ENCODE data around the gene PPP1R14C.
"Not testable (repeated sequence)": the region's sequence is repeated elsewhere in the genome, so short reads cannot be mapped to it uniquely, and the experiment has no call there.

Gene PPP1R14C

DNA sequence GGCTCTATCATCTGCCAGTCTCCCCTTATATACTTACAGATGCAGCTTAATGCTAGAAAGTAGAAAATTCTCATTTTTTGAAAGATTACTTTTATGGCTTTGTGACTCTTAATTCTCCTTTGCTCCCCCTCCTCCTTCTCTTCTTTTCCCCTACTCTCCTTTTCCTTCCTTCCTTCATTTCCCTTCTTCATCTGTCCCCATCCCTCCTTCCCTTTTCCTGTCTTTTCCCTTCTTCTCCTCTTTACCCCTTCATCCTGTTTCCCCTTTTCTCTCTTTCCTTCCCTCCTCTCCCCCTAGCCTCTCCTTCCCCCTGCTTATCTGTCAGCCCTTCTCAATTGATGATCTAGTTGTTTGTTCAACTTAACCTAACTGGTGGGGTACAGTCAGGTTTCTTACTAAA, 71.5 kb downstream of the PPP1R14C start:
- no peak for DNase-seq (ENCODE audit: low read depth in 2 of 2)

DNA sequence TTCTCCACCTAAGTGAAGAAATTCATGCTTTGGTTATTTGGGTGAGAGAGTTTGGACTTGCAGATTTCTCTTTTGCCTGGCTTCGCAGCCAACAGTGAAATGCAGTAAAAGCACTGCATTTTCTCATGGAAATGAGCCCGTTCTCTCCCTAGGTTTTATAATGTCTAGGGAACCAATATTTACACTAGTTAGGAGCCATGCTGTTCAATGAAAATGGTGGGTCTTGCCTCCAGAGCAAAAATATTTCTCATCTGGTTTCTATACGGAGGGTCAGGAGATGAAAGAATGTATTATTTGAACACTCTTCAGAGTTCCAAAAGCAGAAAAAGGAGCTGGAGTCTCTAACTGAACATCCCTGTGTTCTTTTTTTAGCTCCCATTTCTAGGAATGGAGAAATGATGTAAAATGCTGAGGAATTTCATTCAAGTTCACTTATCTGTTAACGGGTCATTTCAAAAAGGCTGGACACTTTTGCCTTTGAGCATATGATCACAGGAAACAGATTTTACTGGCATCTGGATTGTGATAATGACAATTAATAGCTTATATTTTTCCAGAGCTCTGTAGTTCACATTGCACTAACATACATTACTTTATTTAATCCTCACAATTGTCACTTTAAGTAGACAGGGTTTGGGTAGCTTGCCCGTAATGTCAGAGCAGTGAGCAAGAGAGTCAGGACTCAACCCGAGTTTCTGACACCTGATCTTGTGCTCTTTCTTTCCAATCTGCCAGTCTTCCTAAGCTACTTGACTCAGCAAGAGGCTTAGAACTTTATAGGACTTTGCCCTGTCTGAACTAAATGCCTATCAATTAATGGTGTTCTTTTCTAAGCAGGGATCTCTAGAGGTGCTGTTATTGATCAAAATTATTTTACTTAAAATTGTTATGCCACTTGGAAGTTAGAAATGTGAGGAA, 78.0 kb downstream of the PPP1R14C start:
- DNase-seq (ENCODE audit: low read depth in 2 of 2) = no peak

GRCh38 chr6:150224820-150225219, 82.0 kb downstream of the PPP1R14C start:
- no peak for DNase-seq (ENCODE audit: low read depth in 2 of 2)

GRCh38 chr6:150227281-150227680, 84.4 kb downstream of the PPP1R14C start:
- no peak for DNase-seq (ENCODE audit: low read depth in 2 of 2)

GRCh38 chr6:150228072-150228733, 85.4 kb downstream of the PPP1R14C start:
- DNase-seq (ENCODE audit: low read depth in 2 of 2) = no peak

GRCh38 chr6:150229436-150230163, 86.8 kb downstream of the PPP1R14C start:
- peak in 1 of 2 experiments; percentile 13 for DNase-seq (ENCODE audit: low read depth in 2 of 2)

- DNase-seq (ENCODE audit: low read depth in 2 of 2) = no peak
Observed at GRCh38 chr6:150230164-150230561, 87.3 kb downstream of the PPP1R14C start.

- DNase-seq (ENCODE audit: low read depth in 2 of 2) = no peak
Observed at GRCh38 chr6:150230832-150231524, 88.1 kb downstream of the PPP1R14C start.

- DNase-seq (ENCODE audit: low read depth in 2 of 2) = peak in 1 of 2 experiments; percentile 44
Observed at GRCh38 chr6:150231525-150231850, 88.6 kb downstream of the PPP1R14C start.

GRCh38 chr6:150233843-150234269, 91.0 kb downstream of the PPP1R14C start:
- no peak for DNase-seq (ENCODE audit: low read depth in 2 of 2)

DNA sequence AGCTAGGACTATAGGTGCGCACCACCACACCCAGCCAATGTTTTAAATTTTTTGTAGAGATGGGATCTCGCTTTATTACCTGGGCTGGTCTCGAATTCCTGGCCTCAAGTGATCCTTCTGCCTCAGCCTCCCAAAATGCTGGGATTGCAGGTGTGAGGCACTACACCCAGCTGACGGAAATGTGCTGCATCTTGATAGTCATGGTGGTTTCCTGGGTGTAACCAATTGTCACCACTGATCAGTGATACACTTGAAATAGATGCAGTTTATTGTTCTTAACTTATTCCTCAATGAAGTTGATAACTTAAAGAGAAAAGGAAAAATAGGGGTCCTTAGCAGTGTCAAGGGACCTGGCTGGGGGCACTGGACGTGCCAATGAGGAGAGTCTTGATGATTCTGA, 92.4 kb downstream of the PPP1R14C start:
- DNase-seq (ENCODE audit: low read depth in 2 of 2) = no peak

- no peak for DNase-seq (ENCODE audit: low read depth in 2 of 2)
Observed at GRCh38 chr6:150236114-150236513, 93.3 kb downstream of the PPP1R14C start.

DNA sequence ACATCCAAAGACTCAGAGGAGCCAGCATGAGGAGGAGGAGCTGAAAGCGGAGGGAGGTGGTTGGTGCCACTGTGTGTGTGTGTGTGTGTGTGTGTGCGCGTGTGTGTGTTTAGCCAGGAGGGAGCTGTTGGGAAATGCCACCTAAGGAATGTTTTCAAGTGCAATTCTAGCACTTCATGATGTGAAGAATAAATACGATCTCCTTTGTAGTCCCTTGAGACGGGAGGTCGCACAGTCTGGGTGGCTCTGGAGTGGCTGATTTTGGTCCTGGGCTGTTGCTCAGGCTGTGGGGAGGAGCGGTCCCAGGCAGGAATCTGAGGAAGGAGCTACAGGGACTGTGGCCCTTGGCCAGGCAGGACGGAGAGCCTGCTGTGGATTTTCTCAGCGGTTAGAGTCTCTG, 93.7 kb downstream of the PPP1R14C start:
- no peak for DNase-seq (ENCODE audit: low read depth in 2 of 2)

DNA sequence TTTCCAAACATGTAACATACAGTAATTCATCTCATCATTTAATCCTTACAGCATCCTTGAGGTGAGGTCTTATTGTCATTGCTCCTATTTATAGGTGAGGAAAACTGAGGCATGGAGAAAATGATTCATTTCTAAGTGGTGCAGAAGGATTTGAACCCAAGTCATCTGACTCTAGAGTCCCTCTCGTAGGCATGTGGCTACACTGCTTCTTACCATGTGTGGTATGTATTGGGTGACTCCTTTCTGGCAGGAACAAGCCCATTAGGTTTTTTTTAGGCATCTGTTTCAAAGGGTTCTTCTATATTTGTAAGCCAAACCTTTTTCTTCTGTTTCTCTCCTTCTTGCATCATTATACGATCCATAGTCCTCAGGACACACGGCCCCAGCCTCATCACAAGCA, 94.8 kb downstream of the PPP1R14C start:
- no peak for DNase-seq (ENCODE audit: low read depth in 2 of 2)

GRCh38 chr6:150238336-150238741, 95.5 kb downstream of the PPP1R14C start:
- DNase-seq (ENCODE audit: low read depth in 2 of 2) = no peak

GRCh38 chr6:150238846-150239407, 96.1 kb downstream of the PPP1R14C start:
- no peak for DNase-seq (ENCODE audit: low read depth in 2 of 2)

GRCh38 chr6:150241756-150242155, 98.9 kb downstream of the PPP1R14C start:
- not testable (repeated sequence) for DNase-seq (ENCODE audit: low read depth in 2 of 2)

DNA sequence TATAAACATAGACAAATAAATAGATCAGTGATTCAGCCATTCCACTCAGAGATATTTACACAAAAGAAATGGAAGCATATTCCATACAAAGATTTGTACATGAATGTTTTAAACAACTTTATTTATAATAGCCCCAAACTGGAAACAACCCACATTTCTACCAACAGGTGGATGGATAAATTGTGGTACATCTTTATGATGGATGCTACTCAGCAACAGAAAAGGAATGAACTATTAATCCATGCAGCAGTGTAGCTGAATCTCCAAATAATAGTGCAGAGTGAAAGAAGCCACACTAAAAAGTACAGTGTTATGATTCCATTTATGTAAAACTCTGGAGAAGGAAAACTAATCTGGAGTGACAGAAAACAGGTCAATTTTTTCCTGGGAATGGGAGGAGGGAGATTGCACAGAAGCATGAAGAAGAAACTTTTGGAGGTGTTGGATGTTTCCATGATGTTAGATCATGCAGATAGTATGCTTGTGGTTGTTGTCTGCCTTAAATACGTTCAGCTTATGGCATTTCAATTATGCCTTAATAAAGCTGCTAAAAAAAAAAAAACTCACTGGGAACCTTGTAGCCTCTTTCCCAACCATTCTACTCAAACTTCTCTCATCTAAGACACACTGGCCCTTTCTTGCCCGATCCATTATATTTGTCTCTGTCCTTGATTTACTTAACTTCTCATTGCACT, 100.9 kb downstream of the PPP1R14C start:
- DNase-seq (ENCODE audit: low read depth in 2 of 2) = peak; percentile 69 to 75

- DNase-seq (ENCODE audit: low read depth in 2 of 2) = no peak
Observed at GRCh38 chr6:150245148-150245935, 102.5 kb downstream of the PPP1R14C start.

GRCh38 chr6:150247803-150248202, 105.0 kb downstream of the PPP1R14C start:
- no peak for DNase-seq (ENCODE audit: low read depth in 2 of 2)

Data from fibroblast of skin of left biceps (primary cell).